HG02938 (cell line): ENCODE data around the gene LPIN1.
A peak's percentile ranks its signal among the peaks of the same experiment; 100 is the strongest.

ENCODE experiments used
- ATAC-seq: cut with Tn5 transposase; IDR thresholded peaks from one replicate; pipeline ENCODE4 v1.9.1; 2021; ENCODE audit warnings: mild to moderate bottlenecking, moderate library complexity; ENCODE audit not compliant: unreplicated experiment

The LPIN1 gene

DNA sequence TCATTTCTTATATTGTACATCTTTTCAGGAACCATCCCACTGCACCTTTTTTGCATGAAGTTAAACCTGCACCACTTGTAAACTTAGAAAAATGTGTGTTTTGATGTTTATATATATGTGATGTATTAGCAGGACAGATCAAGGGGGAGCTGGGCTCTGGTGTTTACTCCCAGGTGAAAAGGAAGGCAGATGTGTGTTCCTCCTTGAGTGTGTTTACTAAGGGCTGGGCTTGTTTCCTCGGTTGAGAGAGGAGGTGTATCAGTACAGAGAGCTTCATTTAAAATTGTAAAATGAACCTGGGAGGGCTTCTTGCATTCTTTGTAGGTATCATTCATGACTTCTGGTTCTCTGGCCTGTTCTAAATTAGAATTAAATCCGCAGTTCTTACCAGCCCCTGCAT is 14.8 kb downstream of the LPIN1 start:
- ATAC-seq = no peak

DNA sequence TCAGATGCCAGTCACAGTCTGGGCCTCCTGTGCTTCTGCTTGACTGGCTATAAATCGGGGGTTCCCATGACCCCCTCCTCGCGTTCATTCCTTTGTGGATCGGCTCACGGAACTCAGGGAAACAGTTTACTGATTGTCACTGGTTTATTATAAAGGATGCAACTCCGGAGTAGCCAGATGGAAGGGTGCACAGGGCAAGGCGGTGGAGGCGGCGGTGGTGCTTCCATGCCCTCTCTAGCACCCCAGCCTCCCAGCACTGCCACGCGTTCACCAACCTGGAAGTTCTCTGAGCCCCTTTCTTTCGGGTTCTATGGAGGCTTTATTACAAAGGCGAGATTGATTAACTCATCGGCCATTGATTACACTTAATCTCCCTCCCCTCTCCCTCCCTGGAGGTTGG is 15.6 kb downstream of the LPIN1 start:
- no peak for ATAC-seq

DNA sequence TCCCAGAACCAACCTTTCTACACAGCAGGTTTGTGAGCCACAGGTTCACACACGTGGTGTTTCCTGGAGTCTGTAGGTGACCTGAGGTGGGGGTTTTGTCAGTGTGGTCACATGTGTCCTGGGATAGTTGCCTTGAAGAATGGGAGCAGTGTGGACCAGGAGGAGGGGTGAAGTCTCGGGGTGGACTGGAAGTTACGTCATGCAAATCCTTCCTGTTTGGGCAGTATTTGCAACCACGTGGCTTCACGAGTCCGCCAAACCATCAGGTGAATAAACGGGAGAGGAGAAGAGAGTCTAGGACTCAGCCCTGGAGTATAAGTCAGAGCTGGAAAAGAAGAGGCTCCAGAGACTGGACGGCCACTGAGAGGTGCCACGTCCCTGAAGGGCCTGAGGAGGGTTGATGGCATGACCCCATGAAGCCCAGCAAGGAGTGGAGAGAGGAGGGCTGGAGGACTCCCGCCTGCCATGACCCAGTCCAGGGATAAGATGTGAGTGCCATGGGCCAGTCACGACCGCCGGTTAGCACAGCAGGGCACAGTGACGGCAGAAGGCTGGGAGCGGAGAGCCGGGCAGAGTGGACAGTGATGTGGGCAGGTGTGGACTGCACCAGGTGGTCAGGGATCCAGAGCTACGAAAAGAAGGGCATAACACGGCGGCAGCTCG is 16.5 kb downstream of the LPIN1 start:
- no peak for ATAC-seq

DNA sequence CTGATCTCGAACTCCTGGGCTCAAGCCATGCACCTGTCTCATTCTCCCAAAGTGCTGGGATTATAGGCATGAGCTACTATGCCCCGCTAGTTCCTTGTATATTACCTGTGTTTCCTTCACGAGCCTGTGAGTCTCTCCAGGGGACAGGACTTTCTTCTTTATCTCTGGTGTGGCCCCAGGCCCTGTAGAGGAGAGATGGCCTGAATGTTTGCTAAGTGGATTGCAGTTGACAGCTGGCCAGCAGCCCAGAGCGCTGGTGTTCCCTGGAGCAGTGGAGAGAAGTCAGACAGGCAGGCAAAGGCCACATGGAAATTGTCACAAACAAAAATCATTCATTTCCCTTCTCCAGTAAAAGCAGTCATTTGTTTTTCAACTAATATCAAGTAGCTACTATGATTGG is 17.9 kb downstream of the LPIN1 start:
- no peak for ATAC-seq

DNA sequence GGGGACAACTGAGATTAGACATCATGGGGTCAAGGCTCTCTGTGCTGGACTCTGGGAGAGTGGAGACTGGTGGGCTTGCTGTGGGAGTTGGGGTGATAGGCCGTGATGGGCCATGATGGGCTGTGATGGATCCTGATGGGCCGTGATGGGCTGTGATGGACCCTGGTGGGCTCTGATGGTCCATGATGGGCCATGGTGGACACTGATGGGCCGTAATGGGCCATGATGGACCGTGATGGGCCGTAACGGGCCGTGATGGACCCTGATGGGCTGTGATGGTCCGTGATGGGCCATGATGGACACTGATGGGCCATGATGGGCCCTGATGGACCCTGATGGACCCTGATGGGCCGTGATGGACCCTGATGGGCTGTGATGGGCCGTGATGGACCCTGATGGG is 18.5 kb downstream of the LPIN1 start:
- ATAC-seq = no peak

DNA sequence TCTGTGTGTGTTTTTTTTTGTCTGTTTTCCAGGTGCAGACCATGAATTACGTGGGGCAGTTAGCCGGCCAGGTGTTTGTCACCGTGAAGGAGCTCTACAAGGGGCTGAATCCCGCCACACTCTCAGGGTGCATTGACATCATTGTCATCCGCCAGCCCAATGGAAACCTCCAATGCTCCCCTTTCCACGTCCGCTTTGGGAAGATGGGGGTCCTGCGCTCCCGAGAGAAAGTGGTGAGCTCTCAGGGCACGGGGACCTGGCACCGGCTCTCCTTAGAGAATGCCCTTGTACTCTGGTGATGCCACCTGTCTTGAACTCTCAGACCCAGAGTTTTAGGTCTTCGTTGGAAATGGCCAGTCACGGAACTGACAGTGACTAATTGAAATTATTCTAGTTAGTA is 19.1 kb downstream of the LPIN1 start:
- no peak for ATAC-seq

DNA sequence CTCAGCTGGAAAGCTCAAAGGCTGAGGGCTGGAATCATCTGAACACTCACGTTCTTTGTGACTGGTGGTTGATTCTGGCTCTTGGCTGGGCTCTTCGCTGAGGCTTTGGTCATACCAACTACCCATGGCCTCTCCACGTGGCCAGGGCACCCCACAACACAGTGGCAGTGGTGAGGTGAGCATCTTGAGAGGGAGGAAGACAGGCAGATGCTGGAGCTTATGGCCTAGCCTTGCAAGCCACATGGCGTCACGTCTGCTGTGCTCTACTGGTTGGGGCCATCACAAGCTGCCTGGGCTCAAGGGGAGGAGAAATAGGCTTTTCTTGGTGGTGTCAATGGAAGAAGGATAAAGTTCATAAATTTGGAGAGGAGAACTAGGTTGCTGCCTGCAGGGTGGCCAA is 19.6 kb downstream of the LPIN1 start:
- no peak for ATAC-seq

DNA sequence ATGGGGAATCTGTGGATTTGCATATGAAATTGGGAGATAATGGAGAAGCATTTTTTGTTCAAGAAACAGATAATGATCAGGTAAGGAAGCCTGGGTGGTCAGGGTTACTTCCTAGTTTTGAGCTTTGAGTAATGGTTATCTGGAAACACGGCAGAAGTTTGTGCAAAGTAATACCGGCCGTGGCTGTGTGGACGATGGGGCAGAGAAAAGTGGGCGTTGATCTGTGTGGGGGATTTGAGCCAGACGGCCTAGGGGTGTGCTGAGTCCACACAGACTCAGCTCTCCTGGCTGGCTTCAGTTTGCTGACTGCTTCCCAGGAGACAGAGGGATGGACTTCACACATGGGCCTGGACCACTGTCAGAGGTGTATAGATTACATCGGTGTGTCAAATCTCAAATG is 21.3 kb downstream of the LPIN1 start:
- no peak for ATAC-seq

DNA sequence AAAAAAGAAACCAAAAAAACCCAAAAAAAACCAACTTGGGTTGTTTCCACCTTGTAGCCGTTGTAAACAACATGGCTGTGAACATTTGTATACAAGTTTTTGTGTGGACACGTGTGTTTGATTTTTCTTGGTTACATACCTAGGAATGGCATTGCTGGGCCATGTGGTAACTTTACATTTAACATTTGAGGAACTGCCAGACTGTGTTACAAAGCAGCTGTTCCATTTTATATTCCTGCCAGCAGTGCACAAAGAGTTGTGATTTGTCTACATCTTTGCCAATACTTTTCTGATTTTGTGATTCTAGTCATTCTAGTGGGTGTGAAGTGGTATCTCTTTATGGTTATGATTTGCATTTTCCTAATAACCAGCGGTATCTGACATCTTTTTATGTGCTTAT is 22.5 kb downstream of the LPIN1 start:
- no peak for ATAC-seq

DNA sequence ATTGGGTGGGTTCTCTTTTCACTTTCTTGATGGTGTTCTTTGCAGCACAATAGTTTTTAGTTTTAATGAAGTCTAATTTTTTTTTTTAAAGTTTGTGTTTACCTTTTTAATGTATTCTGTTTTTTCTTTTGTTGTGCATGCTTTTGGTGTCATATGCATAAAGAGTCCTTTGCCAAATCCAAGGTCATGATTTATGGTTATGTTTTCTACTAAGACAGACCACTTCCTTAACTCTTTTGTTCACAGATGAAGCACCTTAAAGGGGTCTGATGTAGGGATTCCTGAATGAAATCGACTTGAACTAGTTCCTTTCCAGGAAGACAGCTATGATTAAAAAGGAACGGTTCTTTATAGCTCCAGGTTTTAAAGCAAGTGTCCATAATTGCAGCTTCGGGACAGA is 23.1 kb downstream of the LPIN1 start:
- ATAC-seq = no peak

DNA sequence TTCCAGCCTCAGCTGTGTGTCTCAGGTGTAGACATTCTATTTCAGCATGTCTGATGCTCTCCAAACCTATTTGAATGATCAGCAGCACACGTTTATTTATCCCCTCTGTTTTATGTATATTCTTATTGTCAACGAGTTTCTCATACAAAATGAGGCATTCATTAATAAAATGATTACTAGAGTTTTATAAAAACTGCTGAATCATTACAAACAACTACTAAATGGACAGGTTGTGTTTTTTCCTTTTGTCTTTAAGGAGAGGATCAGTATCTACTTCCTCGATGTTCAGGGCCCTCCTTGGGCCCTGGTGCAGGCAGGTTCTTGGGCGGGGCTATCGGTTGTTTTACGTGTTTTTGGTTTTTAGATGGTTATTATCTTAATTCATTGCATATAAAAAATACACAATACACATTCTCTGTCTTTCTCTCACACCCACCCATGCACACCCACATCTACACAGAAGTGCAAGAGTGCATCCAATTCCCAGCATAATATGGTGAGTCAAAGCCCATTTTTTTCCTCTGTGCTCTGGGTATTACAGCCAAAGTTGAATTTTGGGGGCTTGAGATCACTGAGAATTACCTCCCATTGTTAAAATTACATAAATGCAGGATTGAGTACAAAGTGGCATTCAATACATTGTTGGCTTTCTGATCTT is 24.2 kb downstream of the LPIN1 start:
- ATAC-seq = no peak

DNA sequence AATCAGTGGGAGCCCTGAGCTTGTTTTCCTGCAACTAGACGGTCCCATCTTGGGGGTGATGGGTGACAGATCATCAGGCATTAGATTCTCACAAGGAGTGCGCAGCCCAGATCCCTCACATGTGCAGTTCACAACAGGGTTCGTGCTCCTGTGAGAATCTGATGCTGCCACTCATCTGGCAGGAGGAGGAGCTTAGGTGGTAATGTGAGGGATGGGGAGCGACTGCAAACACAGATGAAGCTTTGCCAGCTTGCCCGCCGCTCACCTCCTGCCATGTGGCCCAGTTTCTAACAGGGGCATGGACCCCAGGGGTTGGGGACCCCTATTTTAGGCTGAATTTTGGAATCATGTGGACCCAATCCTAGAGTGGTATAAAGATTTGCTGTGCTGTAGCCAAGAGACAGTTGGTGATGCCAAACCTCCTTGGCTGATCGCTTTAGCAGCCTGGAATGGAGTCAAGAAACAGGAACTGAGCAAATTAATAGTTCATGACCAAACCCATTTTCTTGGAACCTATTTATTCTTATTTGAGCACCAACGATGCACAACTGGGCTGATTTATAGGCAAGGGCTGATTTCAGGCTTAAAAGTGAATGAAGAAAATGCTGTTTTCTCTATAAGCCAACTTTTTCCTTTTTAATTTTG is 25.7 kb downstream of the LPIN1 start:
- no peak for ATAC-seq

DNA sequence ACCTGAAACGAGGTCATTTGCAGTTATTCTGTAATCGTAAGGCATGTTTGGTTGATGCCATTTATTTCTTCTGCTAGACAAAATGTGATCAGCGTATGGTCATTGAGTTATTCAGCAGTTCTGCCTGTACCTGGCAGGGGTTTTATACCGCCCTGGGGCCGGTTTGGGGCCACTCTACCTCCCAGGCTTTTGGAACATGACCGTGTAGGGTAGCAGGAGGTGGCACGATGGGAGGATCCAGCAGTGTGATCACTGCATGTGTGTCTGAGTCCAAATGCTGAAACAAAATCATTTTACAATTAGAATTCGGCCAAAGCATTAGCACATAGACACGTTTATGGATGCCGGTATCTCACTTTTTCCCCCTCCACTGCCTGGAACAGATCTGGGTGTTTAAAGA is 26.7 kb downstream of the LPIN1 start:
- no peak for ATAC-seq

DNA sequence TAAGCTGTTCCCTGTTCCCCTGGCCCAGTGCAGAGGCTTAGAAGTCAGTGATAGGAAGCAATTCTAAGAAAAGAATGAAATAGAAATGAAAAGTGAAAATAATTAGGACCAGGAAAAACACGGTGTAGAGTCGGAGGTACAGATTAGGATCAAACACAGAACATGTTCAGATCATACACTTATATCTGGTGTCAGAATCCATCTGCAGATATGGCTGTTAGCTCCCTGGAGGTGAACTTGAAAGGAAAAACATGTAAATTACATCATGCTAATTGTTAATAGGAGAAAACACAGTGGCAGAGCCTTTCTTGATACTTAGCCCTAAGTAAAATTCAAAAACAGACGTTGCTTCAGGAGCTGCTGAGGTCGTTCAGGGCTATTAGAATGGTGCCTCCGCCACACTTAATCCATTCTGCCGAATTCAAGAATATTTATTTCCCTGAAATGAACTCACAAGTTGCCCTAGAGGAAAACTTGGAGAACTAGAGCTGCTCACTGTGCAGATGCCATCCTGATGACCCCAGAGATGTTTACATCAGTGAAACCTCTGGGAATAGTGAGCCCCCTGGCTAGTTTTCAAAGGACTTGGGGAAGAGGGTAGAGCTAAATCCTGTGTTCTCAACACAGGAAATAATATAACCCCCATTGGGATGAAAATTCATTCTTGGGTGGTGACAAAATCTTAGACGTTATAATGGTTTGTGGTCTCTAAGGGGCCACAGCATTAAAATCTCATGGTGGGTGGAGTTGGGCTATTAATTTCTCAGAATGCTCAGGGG is 27.5 kb downstream of the LPIN1 start:
- ATAC-seq = no peak

DNA sequence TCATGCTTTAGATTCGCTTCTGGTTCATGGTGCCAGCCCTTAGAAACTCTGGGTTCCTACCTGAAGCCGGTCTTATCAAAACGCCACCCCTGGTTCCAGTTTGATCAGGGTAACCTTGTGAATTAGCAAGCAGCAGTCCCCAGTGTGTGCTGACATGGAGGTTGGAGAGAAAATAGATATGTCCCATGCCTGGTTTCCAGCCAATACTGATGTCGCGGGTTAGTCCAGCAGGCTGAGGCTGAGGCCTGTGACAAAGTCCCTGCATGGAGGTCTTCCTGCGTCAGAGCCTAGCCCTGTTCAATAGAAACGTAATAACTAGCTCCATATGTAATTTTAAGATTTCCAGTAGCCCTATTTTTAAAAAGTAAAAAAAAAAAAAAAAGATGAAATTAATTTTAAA is 28.2 kb downstream of the LPIN1 start:
- no peak for ATAC-seq

DNA sequence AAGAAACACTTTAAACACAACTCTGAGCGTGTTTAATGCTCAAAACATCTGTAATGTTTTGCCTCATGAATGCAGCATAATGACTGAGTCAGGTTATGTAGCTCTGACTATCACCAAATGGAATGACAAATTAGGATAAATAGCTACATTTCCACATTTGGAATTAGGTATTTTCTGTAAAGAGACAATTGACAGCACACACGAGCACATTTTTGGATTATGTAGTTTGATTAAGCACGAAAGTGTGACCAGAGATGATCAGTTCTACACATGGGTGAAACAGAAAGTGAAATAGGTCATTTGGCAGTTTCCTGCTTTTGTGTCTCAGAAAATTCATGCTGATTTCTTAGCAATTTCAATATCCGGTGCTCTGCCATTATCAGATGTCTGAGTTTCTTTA is 29.0 kb downstream of the LPIN1 start:
- ATAC-seq = peak; percentile 89

DNA sequence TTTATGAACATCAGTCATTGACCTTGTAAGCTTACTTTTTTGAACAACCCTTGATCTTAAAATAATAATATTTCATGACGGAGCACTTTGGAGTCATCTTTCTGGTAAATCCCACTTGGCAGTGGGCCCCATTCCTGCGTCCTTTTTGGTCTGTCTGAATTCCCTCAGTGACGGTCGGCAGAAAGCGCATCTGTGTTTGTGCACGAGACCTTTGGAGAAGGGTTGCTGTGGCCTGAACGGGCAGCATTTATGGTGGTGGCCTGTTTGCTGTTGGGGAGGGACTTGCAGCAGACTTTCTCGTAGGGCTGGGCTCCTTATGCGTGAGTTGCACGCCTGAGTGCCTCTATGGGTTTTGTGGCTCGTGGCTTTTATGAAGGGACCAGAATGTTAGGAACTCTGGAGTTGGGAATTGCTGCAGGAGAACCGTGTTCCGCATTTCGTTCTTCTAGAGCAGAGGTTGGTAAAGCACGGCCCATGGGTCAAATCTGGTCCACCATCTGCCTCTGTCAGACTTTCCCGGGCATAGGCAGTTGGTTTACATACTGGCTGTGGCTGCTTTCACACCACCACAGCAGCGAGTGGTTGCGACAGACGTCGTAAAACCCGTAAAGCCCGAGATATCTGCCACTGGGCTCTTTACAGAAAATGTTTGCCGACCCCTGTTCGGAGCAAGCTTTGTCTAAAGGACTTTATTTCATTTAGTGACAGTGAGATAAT is 30.8 kb downstream of the LPIN1 start:
- ATAC-seq = no peak

DNA sequence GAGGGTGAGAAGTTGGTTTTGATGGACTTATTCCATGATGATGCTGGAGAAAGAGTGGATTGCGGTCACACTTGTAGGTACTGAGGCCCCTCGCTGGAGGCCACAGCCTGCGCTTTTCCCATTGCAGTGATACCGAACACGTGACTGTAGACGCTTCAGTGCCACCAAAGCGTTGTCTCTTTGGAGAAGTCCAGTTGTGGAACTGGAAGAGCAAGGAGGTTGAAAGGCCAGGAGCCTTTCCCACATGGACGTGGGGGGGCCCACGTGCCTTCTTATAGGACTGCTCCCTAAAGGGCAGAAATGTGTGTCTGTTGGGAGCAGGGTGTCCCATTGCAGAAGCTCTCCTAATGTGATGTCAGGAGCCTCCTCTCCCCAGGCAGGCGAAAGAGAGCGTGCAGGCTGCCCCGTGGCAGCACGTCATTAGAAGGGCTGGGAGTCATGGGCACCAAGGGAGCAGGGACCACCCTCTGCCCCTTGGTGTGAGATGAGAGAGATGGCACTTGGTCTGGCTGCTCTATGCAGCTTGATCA is 31.5 kb downstream of the LPIN1 start:
- ATAC-seq = no peak

DNA sequence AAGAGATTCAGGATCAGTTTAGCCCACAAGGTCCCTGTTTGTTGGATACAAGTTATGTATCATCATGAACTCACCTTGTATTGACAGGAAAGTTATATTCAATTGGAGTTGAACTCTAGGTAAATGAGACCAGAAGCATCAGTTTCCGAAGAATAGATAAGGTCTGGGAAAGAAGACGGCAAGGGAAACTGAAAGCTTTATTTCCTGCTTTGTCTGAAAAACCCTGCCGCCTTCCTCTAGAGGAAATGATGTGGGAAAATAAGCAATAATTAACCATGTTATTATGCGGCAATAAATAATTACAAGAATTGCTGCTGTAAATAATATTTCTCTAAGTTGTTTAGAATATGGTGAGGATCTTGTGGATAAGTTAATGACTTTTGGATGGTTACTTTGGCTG is 32.0 kb downstream of the LPIN1 start:
- ATAC-seq = no peak

DNA sequence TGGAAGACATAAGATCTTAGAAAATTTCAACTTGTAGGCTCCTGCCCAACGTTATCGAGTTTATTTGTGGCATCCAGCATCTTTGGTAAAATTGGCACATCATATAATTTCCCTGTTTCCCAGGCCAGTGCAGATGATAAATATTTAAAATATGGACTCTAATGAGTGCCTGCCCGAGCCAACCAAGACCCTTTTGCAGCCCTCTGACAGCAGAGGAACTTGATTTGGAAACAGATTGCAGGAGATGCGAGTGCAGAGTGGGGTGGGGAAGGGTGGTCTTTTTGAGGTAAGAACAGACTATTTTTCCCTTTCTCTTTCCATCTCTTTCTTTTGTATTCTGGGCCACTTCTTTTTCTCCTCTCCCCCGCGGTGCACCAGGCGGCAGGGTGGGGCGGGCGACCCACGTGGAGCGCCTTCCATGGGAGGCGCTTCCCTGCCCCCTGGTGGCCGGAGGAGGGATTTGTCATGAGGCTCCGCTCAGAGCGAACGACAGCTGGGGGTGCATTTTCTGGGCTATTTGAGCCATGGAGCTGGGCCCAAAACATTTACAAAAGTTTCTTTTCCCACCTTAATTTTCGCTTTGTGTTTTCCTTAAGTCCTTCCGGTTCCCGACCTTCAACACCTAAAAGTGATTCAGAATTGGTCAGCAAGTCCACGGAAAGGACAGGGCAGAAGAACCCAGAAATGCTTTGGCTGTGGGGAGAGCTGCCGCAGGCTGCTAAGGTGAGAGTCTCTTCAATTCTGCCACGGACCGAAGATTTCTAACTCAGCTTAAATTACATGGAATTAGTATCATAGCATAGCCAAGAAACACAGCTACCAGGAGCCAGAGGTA is 32.7 kb downstream of the LPIN1 start:
- ATAC-seq = peak; percentile 77
